ENCODE results near the gene ALPP. TPM values are rescaled to one million over a fixed set of nuclear protein-coding genes. Genes with fewer than 3 reads are reported as not detected.
"Not testable (repeated sequence)": the region's sequence is repeated elsewhere in the genome, so short reads cannot be mapped to it uniquely, and the experiment has no call there.

ALPP gene
- not detected in 2 replicates for total RNA-seq

DNA sequence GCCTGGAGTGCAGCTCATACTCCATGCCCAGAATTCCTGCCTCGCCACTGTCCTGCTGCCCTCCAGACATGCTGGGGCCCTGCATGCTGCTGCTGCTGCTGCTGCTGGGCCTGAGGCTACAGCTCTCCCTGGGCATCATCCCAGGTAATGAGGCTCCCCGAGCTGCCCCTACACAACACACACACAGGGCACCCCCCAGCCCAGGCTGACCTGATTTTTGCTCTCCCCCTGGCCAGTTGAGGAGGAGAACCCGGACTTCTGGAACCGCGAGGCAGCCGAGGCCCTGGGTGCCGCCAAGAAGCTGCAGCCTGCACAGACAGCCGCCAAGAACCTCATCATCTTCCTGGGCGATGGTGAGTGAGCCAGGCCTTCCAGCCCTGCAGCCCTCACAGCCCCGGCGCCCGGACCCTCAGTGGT, at the start of gene ALPP:
Gene ALPP, plus strand, starts transcription at position 17 of the 417 bp plus-strand sequence. Its CDS starts 52 bp downstream, at position 69.
- not testable (repeated sequence) for DNase-seq (ENCODE audit: low read depth in 2 of 2)

- DNase-seq (ENCODE audit: low read depth in 2 of 2) = no peak
These were observed 48.9 kb upstream of the ALPP start for GRCh38 chr2:232329716-232330067.

DNA sequence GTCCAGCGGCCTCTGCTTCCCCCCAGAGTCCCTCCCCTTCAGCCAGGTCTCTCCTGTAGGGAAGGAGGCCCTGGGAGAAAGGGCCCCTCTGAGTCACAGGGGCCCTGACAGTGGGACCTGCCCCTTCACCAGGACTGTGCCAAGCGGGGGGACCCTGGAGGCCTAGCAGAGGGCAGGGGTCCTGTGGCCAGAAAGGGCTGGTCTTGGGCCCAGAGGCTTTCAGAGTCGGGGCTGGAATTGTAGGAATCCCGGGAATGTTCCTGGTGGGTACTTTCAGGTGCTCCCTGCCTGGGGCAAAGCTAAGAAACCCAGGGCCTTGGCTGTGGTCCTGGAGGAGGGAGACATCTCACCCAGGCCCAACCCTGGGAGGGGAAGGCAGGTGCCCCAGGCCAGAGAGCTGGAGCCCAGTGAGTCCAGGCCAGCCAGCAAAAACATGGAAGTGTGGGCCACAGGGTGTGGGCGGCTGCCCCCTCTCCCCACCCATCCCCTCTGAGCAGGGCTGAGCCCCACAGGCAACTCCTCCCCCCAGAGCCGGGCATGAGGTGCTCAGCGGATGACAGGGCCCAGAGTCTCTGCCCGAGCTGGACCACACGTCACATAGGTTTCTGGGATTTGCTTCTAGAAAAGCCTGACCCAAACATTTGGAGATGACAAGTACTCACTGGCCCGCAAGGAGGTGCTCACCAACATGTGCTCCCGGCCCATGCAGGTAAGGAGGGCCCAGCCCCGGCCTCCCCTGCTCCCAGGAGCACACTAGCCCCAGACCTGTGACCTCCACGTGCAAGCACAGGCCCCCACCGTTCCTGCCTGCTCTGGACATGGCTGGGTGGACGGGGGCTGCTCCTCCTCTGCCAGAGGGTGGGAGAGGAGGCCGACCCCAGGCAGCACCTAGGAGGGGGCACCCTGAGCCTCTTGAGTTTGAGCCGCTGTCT, 48.2 kb upstream of the ALPP start:
- DNase-seq (ENCODE audit: low read depth in 2 of 2) = no peak

GRCh38 chr2:232331061-232331460, 47.5 kb upstream of the ALPP start:
- not testable (repeated sequence) for DNase-seq (ENCODE audit: low read depth in 2 of 2)

GRCh38 chr2:232331641-232332040, 46.9 kb upstream of the ALPP start:
- DNase-seq (ENCODE audit: low read depth in 2 of 2) = not testable (repeated sequence)

DNA sequence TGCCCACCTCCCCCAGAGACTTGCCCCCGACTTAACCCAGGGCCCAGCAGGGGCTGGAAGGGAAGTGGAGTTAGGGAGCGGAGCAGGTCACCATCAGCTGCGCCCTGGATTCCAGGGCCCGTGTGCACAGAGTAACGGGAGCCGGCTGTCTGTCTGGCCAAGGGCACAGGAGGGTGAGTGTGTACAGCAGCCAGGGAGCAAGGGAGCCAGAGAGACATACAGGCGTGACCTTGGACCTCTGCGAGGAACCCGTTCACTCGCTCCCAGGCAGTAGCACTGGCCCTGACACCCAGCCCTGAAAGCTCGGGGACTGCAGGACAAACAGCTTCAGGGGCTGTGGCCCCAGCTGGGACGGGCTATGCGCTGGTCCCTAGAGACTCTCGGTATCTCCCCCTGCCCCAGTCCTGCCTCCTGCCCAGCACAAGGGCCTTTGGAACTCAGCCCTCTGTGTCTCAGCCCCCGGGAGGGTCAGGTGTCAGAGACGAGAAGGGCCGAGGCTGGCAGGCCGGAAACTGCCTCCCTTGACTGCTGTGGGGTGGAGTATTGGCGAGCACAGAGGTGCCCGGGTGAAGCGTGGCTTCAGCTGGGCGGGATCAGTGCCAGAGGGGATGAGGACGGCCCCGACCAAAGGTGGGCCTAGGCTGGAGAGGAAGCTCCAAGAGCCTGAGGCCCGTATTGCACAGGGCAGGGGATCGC, 46.2 kb upstream of the ALPP start:
- DNase-seq (ENCODE audit: low read depth in 2 of 2) = not testable (repeated sequence)

- no peak for DNase-seq (ENCODE audit: low read depth in 2 of 2)
These were observed 45.7 kb upstream of the ALPP start for GRCh38 chr2:232332940-232333259.

- DNase-seq (ENCODE audit: low read depth in 2 of 2) = peak in 1 of 2 donors; percentile 17
These were observed 45.0 kb upstream of the ALPP start for GRCh38 chr2:232333361-232334135.

DNA sequence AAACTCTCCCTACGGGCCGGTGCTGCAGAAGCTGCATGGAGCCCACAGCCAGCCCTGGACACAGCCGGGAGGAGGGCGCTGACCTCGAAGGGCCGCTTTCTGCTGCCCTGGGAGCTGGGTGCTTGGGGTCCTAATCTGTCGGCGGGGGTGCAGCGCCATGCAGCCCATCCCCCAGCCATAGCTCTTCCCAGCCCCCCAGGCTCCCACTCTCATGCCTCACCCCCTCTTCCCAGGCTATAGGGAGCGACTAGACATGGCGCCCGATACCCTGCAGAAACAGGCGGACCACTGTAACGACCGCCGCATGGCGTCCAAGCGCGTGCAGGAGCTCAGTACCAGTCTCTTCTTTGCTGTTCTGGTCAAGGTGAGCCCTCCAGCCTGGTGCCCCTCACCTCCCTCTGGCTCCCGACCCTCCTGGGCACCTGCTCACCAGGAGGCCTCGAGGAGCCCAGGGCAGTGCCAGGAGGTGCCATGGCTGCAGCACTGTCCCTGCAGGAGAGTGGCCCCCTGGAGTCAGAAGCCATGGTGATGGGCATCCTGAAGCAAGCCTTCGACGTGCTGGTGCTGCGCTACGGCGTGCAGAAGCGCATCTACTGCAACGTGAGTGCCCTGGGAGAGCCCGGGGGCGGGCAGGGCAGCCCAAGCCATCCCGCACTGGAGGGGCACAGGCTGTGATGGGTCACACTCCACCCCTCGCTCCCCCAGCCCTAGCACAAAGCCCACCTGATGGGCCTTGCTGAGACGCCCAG, 44.2 kb upstream of the ALPP start:
- DNase-seq (ENCODE audit: low read depth in 2 of 2) = not testable (repeated sequence)

DNA sequence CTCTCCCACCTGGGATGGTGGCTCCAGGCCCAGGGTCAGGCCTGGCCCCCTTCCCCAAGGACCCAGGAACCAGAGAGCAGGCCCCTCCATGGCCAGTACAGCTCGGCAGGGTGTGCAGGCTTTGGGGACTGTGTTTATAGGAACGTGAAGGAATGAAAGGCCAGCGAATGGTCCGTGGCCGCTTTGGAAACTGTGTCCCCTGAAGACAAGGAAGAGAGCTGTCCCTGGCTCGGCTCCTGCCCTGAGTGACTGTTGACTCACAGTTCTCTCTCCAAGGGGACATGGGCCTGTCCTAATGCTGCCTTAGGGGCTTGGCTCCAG, 43.7 kb upstream of the ALPP start:
- DNase-seq (ENCODE audit: low read depth in 2 of 2) = not testable (repeated sequence)

DNA sequence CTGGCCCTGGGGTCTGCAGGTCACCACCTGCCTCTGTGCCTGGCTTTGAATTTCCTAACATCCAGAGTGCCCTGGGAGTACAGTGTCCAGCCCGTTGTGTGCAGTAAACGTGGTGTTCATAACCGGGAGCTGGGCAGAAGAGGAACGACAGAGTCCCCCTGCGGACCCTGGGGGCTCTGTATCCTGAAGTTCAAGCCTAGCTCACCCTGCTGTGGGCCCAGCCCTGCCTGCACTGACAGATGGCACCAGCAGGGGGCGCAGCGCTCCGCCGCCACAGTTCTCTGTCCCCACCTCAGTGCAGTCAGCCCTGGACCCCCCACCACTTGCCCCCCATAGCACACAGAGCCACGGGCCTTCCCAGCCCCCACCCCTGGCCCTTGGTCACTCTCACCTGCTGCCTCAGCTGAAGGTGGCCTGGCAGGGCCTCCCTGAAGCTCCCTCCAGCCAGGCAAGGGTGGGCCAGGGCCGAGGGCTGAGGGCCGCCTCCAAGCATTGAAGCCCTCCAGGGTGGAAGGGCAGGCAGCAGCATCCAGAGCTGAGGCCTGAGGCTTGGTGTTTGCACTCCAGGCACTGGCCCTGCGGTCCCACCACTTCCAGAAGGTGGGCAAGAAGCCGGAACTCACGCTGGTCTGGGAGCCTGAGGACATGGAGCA, 43.2 kb upstream of the ALPP start:
- DNase-seq (ENCODE audit: low read depth in 2 of 2) = not testable (repeated sequence)

- DNase-seq (ENCODE audit: low read depth in 2 of 2) = no peak
These were observed 42.7 kb upstream of the ALPP start for GRCh38 chr2:232335859-232336215.

- no peak for DNase-seq (ENCODE audit: low read depth in 2 of 2)
These were observed 42.3 kb upstream of the ALPP start for GRCh38 chr2:232336241-232336736.

DNA sequence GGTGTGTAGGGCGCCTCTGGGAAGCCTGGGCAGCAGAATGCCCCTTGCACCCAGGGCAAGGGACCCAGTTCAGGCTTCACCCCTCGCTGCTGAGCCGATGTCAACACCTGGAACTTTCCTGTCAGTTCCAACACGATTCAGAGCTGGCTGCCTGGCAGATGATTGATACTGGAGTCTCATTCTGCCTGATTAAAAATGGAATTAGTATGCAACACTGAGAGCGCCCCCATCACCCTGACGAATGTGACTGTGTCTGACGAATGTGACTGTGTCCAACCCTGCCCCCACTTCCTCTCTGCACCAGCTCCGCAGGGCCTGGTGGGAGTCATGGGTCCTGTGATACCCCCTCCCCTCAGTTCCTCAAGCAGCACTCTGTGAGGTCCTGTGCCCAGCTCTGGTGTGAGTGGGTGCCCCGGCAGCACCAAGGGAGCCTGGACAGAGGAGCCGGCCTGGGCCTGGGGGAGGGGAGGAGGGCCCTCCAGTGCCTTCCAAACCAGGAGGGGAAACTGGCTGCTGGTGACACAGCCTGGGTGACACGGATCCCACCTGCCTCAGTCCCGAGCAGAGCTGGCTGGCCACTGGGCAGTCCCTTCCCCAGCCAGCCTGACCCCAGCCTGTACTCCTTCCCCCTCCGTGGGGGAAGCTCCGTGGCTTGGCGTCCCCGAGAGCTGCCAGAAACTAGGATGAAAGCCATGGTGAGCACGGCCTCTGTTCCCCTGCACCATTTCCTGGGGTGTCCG, 41.4 kb upstream of the ALPP start:
- DNase-seq (ENCODE audit: low read depth in 2 of 2) = no peak

DNA sequence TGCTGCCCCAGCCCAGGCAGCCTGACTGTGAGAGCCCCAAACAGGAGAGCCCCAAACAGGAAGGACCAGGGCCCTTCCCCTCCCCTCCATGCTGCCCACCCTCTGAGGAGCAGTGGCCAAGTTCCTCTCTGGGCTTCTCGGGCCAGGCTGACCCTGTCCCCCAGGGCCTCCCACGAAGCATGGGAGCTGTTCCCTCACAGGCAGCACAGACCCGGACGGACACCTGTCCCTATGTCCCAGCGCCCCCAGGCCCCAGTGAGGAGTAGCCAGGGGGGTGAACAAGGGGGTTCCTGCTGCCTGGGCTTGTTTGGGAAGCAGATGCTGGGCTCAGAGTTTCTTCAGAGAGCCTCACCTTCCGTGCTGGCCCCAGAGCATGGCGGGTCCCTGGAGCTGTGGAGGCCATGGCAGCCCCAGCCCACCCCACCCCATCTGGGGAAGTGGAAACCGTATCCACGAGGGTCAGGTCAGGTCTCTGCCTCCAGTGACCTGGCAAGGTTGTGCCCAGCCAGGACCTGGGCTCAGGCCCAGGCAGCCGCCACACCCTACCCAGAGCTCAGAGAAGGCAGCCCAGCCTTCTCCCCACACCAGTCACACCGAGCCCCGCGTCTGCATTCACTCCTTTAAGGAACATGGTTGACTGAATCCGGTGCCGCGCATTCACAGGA, 40.3 kb upstream of the ALPP start:
- DNase-seq (ENCODE audit: low read depth in 2 of 2) = not testable (repeated sequence)

GRCh38 chr2:232338759-232339106, 39.8 kb upstream of the ALPP start:
- no peak for DNase-seq (ENCODE audit: low read depth in 2 of 2)

GRCh38 chr2:232339121-232340081, 39.1 kb upstream of the ALPP start:
- DNase-seq (ENCODE audit: low read depth in 2 of 2) = no peak

GRCh38 chr2:232340171-232340935, 38.2 kb upstream of the ALPP start:
- DNase-seq (ENCODE audit: low read depth in 2 of 2) = no peak
